ENCODE results near the gene UTRN.

Gene UTRN

GRCh38 chr6:144284783-144285547, at the start of gene UTRN:
Gene UTRN, plus strand, starts transcription at chr6:144285335. Its CDS starts 6,494 bp downstream, at chr6:144291829.
- peak; percentile 46 for DNase-seq (ENCODE audit: low spot score)

DNA sequence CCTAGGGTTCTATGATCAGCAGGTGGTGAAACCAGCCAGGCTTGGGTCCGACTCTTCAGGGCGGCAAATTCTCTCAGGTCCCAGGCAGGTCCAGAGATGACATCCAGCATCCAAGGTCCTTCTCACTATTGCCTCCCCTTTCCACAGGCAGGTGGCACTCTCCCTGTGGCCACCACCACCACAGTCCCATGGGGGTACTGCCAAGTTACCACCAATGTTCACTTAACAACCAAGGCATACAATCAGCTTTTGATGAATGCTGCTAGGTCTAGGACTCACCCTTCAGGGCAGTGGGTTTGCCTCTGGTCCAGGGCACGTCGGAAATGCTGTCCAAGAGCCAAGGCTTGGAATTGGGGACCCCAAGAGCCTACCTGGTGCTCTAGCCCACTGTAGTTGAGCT, 40.4 kb upstream of the UTRN start:
- no peak for DNase-seq (ENCODE audit: low spot score)

- no peak for DNase-seq (ENCODE audit: low spot score)
Measured at GRCh38 chr6:144246988-144247387, 38.1 kb upstream of the UTRN start.

DNA sequence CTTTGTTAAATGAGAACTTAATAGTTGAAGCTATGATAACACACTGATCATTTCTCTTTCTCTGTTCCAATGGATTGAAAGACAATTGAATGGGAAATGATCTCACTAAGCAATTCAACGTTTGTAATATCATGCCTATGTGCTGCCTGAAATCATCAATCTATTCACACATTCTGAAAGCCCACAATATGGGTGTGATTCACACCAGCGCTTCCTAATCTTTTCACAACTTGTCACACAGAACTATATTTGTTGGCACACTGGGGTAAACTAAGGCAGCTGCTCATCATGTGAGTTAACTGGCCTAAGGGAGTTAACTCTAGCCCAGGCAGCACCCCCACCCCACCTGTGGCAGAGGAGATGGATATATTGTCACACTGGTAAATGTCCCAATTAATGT, 37.1 kb upstream of the UTRN start:
- DNase-seq (ENCODE audit: low spot score): peak; percentile 73

DNA sequence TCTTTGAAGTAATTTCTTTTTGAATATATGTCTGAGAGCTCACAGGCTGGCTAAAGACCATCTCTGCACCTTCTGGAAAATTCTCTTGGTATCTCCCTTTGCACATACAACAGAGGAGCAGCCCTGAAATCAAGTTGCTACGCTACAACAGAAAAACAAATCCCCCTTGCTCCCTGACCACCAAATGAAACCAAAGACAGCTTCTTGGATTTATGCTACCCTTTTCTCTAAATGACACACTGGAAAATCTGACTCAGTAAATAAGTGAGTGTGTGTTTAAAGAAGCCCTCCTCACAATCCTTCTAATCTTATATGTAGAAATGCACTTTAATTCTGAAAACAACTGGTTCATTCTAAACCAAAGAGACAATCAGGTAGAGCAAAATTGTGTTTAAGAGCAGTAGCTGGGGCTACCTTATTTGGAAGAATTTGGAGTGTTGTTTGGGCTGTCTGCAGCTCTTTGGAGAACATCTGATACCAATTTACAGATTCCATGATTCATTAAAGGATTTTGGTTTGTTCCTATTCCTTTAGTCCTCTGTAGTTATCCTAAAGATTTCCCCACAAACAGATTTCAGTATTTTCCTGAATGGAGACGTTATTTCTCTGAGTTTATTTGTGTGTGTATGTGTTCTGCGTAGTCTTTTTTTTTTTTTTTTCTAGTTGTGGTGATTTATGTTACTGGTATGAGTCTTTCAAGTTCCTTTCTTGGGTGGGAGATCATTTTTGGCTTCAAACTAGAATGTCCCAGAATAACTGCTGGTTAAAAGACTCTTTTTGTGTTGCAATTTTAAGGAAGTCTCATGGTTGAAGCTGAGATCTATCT, 36.4 kb upstream of the UTRN start:
- DNase-seq (ENCODE audit: low spot score): peak; percentile 87

GRCh38 chr6:144250276-144250675, 34.9 kb upstream of the UTRN start:
- DNase-seq (ENCODE audit: low spot score): peak; percentile 22

DNA sequence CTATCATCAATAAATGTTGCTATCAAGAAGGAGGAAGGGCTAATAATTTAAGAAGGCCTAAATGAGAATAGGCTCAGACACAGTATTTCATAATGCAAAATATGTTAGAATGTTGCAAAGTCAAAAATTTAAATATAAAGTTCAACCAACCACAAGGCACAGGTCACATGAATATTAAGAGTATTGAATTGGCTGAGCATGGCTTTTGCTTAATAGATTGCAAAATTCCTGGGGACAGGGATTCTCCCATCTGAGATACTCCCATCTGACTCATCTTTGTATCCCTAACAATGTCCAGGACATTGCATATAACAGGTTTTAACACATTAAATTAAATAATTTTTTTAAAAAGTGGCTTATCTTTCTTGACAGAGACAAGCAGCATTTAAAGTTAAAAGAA, 32.9 kb upstream of the UTRN start:
- no peak for DNase-seq (ENCODE audit: low spot score)

- no peak for DNase-seq (ENCODE audit: low spot score)
Measured at GRCh38 chr6:144259986-144260385, 25.1 kb upstream of the UTRN start.

- DNase-seq (ENCODE audit: low spot score): peak; percentile 8
Measured at GRCh38 chr6:144262470-144263369, 22.4 kb upstream of the UTRN start.

DNA sequence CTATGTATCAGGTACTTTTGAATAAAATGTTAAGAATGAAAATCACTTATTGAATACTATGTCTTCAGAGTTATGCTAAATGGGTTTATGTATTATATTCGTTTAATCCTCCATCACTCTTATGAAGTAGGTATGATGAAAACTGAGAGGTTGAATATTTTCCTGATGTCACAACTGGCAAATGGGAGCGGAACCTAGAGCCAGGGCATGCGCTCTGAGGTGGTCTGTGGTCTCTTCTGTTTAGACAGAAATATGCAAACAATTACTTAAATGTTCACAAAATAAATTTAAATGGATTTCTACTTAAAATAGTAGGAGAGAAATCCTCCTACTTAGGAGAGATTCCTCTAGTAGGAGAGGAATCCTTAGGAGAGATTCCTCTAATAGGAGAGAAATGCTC, 21.3 kb upstream of the UTRN start:
- no peak for DNase-seq (ENCODE audit: low spot score)

DNA sequence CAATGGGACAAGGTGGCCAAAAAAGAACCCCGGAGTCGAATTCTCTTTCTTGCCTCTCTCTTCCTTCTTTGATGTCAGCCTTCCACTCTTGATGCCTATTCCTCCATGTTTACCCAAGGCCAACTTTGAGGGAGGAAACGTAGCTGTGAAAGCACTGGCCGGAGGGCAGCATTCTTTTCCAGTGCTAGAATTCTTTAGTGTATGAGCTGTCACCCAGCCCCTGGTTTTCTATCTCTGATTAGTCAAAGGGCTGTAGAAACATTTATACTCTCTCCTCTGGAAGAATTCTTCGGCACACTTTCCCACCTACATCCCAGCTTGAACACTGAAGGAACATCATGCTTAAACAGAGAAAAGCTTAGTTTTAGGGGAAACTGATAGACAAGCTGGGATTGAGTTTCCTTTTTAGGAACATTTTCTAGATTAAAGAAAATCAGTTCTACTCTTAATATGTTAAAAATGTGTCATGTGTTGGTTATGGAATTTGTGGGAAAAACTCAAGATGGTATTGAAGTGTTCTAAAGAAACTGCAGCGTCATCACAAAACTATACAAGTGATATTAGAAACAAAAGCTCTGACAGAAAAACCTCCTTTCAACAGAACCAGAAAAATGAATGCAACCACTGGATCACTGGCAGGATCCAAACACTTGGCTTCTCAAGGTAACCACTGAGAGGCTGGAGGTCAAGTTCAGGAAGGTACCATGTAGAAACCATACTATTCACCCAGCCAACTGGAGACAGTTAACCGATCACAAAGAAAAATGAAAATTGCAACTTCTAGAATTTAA, 20.7 kb upstream of the UTRN start:
- no peak for DNase-seq (ENCODE audit: low spot score)

GRCh38 chr6:144265061-144265357, 20.1 kb upstream of the UTRN start:
- no peak for DNase-seq (ENCODE audit: low spot score)

DNA sequence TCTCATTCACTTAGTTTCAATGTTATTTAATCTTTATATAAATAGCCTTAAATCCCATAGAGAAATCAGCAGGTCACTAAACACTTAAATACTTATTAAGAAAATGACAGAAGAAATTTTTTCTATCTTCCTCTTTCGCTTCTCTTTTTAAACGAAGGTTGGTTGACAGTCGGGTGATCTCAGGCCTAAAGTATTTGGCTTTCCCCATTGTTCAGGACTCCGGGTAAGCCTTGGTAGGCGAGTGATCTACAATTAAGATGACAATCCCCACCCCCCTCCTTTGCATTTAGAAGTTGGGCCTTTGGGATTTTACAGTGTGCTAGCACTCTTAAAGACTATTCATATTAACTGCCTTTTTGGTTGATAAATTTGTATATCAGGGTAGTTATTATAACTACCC, 19.7 kb upstream of the UTRN start:
- DNase-seq (ENCODE audit: low spot score): no peak

DNA sequence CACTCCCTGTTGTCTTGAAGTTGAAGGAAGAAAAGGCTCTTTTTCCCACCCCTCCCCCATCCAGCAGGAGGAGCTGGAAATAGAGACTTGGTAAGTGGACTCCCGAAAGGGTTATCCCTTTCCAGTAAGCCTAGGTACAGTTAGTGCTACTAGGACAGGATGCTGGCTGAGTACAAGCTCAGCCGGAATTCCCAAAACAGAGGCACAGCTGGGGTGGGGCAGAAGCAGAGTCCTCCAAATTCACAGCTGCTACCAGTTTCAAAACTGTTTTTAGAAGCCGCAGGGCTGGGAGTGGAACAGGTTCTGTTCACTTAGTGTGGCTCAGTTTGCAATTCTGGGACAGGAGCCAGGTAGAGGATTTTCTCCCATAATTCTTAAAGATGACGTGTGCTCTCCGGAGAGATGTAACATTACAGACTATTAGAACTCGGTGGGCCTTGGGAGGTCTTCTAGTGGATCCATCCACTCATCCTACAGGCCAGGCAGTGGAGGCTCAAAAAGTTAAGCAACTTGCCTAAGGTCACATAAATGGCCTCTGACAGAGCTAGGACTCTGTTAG, 19.0 kb upstream of the UTRN start:
- no peak for DNase-seq (ENCODE audit: low spot score)

GRCh38 chr6:144268794-144269349, 16.3 kb upstream of the UTRN start:
- DNase-seq (ENCODE audit: low spot score): no peak

DNA sequence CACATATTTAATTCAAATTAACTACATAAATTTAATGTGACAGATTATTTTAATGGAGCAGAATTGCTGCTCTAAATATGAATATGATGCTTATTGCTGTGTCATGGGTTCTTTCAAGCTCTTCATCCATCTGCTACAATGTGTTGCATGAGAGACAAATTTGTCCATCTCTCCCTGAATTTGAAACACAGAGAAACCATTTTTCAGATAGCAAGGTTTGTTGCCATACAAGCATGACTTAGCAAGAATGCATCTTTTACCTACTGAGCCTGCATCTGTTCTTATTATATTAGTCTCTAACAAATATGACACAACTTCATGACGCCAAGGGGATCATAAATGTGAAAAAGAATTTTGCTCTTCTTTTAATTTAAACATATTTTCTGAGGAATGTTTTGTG, 8.0 kb upstream of the UTRN start:
- no peak for DNase-seq (ENCODE audit: low spot score)

- DNase-seq (ENCODE audit: low spot score): no peak
Measured at GRCh38 chr6:144277605-144278227, 7.4 kb upstream of the UTRN start.

GRCh38 chr6:144278659-144279314, 6.3 kb upstream of the UTRN start:
- no peak for DNase-seq (ENCODE audit: low spot score)

DNA sequence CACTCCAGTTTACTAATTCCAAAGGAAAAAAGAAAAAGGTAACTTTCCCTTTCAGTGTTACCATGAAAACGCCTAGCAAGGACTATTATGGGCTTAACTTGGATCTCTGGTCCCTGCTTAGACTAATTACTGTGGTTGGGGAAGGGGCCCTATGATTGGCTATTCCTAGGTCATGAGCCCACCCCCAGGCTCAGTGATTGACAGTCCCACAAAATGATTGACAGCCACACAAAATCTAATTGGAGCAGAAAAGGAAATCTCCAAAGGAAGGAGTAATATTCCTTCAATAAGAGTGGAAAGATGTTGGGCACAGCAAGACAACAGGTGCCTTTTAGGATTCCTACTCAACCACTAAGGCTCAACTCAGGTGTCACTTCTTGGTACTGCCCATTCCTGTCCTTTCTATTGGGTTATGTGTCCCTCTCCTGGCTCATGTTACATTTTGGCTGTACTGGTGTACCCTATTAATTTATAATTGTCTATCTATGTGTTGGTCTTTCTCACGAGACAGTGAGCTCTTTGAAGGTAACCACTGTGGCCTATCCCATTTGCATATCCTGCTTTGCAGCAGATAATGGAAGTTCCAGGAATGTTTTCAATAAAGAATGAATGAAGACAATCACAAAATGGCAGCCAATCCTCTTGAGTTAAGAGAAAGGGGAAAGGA, 5.5 kb upstream of the UTRN start:
- DNase-seq (ENCODE audit: low spot score): no peak

Data from activated CD4-positive, alpha-beta T cell treated with anti-CD3 and anti-CD28 coated beads, Interleukin-2, Interleukin-4, amounts not matched to agents 100 ng/mL and 50 ng/mL, durations not matched to agents 16 hours and 8 hours (primary cell).